HL-60 (cell line): Measurements from ENCODE around the gene CATSPER2.
"Not testable (repeated sequence)": the region's sequence is repeated elsewhere in the genome, so short reads cannot be mapped to it uniquely, and the experiment has no call there.

Experiments
- DNase-seq, 2 experiments: peaks; one replicate each; pipeline ENCODE4 v3.0.0-alpha.2; 2010 to 2020; ENCODE audit warnings: low read depth in 1 of 2, low spot score in 1 of 2
- H3K27ac ChIP-seq: fragments of 250-450 bp; sonication (Bioruptor Pico); replicated peaks from 2 replicates; pipeline ENCODE4 v1.5.1; 2020; ENCODE audit warnings: mild to moderate bottlenecking, moderate library complexity
- H3K27me3 ChIP-seq: fragments of 250-450 bp; sonication (Bioruptor Pico); 2 replicates; pipeline ENCODE4 v1.5.1; 2021; ENCODE audit warnings: mild to moderate bottlenecking, moderate library complexity; ENCODE audit not compliant: insufficient read depth, poor library complexity, severe bottlenecking
- H3K4me3 ChIP-seq: replicated peaks from 2 replicates; pipeline ENCODE4 v1.5.1; 2011; ENCODE audit warnings: mild to moderate bottlenecking, control low read depth, low read length; ENCODE audit not compliant: insufficient read depth

Gene CATSPER2

GRCh38 chr15:43589778-43590466 lies 58.7 kb downstream of the CATSPER2 start, which contains the start of gene PPIP5K1:
PPIP5K1 (minus strand) TSS chr15:43590208; CDS start chr15:43584504, 5,704 bp downstream.
- H3K27ac ChIP-seq, H3K27me3 ChIP-seq, DNase-seq, H3K4me3 ChIP-seq: not testable (repeated sequence)
